Lower leg skin (tissue), 3 donors: Measurements from ENCODE around the gene ADISSP.

ENCODE experiments used
- POLR2A ChIP-seq, 2 donors: fragments of 450-650 bp; IDR thresholded peaks; one replicate each; pipeline ENCODE4 v1.6.1; 2016 to 2017; ENCODE audit warnings: antibody characterized with exemption in 2 of 2, mild to moderate bottlenecking in 1 of 2, moderate library complexity in 1 of 2
- TF ChIP-seq, protein P1 (sequence below), 3 donors: fragments of 450-650 bp; IDR thresholded peaks; one replicate each; pipeline ENCODE4 v1.5.1; 2016; ENCODE audit warnings: antibody characterized with exemption in 3 of 3, mild to moderate bottlenecking in 3 of 3, moderate library complexity in 2 of 3

DNA sequence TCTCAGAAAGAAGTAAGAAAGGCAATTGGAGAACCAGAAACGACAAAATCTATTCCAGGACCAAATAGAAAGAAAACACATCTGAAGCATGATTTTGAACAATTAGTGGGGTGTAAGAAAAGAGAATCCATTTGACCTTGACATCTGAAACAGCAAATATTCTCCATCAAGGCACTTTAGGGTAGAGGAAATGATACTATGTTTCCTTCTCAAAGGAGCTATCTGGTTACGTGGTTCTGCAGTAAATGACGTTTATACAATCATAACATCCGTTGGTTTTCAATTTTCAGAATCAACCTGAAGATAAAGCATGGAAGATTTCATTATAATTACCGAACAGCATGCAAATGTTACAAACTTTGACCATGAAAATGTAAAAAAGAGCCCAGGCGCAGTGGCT is 46.9 kb downstream of the ADISSP start:
- TF ChIP-seq, protein P1, sequence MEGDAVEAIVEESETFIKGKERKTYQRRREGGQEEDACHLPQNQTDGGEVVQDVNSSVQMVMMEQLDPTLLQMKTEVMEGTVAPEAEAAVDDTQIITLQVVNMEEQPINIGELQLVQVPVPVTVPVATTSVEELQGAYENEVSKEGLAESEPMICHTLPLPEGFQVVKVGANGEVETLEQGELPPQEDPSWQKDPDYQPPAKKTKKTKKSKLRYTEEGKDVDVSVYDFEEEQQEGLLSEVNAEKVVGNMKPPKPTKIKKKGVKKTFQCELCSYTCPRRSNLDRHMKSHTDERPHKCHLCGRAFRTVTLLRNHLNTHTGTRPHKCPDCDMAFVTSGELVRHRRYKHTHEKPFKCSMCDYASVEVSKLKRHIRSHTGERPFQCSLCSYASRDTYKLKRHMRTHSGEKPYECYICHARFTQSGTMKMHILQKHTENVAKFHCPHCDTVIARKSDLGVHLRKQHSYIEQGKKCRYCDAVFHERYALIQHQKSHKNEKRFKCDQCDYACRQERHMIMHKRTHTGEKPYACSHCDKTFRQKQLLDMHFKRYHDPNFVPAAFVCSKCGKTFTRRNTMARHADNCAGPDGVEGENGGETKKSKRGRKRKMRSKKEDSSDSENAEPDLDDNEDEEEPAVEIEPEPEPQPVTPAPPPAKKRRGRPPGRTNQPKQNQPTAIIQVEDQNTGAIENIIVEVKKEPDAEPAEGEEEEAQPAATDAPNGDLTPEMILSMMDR (IDR thresholded peaks at IDR 0.05): no peak
- TF ChIP-seq POLR2A (IDR thresholded peaks at IDR 0.05): no peak
